Liver (tissue), 3 donors: ENCODE data around the gene RNF144A.

Experiments
- EGR1 ChIP-seq, 2 donors: IDR thresholded peaks; 2 replicates each; pipeline ENCODE4 v1.6.1; 2016 to 2018; ENCODE audit warnings: antibody characterized with exemption in 2 of 2, low read depth in 2 of 2
- FOXA1 ChIP-seq: IDR thresholded peaks from 2 replicates; pipeline ENCODE4 v1.6.1; 2016; ENCODE audit warnings: antibody characterized with exemption
- GABPA ChIP-seq, 2 donors: IDR thresholded peaks in 1 of 2; conservative IDR thresholded peaks in 1 of 2; 2 replicates each; pipeline ENCODE4 v1.6.1; 2016; ENCODE audit warnings: antibody characterized with exemption in 2 of 2, mild to moderate bottlenecking in 1 of 2, moderate library complexity in 1 of 2
- JUND ChIP-seq, 2 donors: IDR thresholded peaks; 2 replicates each; pipeline ENCODE4 v1.6.1; 2016; ENCODE audit warnings: antibody characterized with exemption in 2 of 2
- NR2F2 ChIP-seq: IDR thresholded peaks from 2 replicates; pipeline ENCODE4 v1.6.1; 2016; ENCODE audit warnings: antibody characterized with exemption
- SP1 ChIP-seq: IDR thresholded peaks from 2 replicates; pipeline ENCODE4 v1.6.1; 2018; ENCODE audit warnings: antibody characterized with exemption, mild to moderate bottlenecking
- TAF1 ChIP-seq: conservative IDR thresholded peaks from 2 replicates; pipeline ENCODE4 v1.6.1; 2016; ENCODE audit warnings: antibody characterized with exemption, mild to moderate bottlenecking
- YY1 ChIP-seq: IDR thresholded peaks from 2 replicates; pipeline ENCODE4 v1.6.1; 2016; ENCODE audit warnings: antibody characterized with exemption, mild to moderate bottlenecking
- TF ChIP-seq, protein P1 (sequence below): fragments of 150-350 bp; IDR thresholded peaks from 2 replicates; pipeline ENCODE4 v1.5.1; 2017; ENCODE audit warnings: improper control_type of control experiment, low read depth, low read length; ENCODE audit not compliant: missing input control
- TF ChIP-seq, protein P2 (sequence below): IDR thresholded peaks from 2 replicates; pipeline ENCODE4 v1.6.1; 2016; ENCODE audit warnings: antibody characterized with exemption
- TF ChIP-seq, protein P3 (sequence below): IDR thresholded peaks from 2 replicates; pipeline ENCODE4 v1.6.1; 2016; ENCODE audit warnings: antibody characterized with exemption
- TF ChIP-seq, protein P4 (sequence below): IDR thresholded peaks from 2 replicates; pipeline ENCODE4 v1.6.1; 2016; ENCODE audit warnings: antibody characterized with exemption, mild to moderate bottlenecking
- TF ChIP-seq, protein P5 (sequence below): IDR thresholded peaks from 2 replicates; pipeline ENCODE4 v1.6.1; 2016; ENCODE audit warnings: antibody characterized with exemption
- donor health status: healthy.
- donor health status: healthy.

DNA sequence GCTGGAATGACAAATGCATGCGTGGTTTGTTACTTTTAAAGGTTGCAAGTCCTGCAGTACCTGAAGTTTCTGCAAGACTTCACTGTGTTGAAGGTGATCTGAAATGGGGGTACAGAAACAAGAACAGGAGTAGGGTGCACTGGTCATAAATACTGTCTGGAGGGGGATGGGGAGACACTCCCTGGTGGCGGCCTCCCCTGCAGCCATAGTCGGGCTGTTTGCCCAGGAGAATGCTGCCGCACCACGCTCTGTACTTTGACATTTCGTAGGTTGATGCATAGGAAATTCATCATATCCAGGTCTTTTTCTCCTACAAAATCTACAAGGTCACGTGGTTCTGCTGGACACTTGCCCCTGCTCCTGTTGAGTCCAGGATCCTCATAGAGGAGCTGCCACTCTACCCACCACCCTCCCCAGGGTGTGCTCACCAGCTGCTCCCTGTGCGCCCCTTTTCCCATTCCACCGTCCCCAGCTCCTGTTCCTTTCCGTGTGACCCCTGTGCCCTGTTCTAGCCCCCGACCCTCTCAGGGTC lies 103.8 kb downstream of the RNF144A start:
- no peak for TF ChIP-seq EGR1 (IDR thresholded peaks at IDR 0.05; ENCODE audit: low read depth in 2 of 2)
- TF ChIP-seq, protein P1, sequence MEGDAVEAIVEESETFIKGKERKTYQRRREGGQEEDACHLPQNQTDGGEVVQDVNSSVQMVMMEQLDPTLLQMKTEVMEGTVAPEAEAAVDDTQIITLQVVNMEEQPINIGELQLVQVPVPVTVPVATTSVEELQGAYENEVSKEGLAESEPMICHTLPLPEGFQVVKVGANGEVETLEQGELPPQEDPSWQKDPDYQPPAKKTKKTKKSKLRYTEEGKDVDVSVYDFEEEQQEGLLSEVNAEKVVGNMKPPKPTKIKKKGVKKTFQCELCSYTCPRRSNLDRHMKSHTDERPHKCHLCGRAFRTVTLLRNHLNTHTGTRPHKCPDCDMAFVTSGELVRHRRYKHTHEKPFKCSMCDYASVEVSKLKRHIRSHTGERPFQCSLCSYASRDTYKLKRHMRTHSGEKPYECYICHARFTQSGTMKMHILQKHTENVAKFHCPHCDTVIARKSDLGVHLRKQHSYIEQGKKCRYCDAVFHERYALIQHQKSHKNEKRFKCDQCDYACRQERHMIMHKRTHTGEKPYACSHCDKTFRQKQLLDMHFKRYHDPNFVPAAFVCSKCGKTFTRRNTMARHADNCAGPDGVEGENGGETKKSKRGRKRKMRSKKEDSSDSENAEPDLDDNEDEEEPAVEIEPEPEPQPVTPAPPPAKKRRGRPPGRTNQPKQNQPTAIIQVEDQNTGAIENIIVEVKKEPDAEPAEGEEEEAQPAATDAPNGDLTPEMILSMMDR, result no peak
- no peak for TF ChIP-seq JUND (IDR thresholded peaks at IDR 0.05)
- TF ChIP-seq, protein P2, sequence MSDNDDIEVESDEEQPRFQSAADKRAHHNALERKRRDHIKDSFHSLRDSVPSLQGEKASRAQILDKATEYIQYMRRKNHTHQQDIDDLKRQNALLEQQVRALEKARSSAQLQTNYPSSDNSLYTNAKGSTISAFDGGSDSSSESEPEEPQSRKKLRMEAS, result no peak
- TF ChIP-seq, protein P3, sequence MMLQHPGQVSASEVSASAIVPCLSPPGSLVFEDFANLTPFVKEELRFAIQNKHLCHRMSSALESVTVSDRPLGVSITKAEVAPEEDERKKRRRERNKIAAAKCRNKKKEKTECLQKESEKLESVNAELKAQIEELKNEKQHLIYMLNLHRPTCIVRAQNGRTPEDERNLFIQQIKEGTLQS, result no peak
- no peak for TF ChIP-seq SP1
- TF ChIP-seq, protein P4, sequence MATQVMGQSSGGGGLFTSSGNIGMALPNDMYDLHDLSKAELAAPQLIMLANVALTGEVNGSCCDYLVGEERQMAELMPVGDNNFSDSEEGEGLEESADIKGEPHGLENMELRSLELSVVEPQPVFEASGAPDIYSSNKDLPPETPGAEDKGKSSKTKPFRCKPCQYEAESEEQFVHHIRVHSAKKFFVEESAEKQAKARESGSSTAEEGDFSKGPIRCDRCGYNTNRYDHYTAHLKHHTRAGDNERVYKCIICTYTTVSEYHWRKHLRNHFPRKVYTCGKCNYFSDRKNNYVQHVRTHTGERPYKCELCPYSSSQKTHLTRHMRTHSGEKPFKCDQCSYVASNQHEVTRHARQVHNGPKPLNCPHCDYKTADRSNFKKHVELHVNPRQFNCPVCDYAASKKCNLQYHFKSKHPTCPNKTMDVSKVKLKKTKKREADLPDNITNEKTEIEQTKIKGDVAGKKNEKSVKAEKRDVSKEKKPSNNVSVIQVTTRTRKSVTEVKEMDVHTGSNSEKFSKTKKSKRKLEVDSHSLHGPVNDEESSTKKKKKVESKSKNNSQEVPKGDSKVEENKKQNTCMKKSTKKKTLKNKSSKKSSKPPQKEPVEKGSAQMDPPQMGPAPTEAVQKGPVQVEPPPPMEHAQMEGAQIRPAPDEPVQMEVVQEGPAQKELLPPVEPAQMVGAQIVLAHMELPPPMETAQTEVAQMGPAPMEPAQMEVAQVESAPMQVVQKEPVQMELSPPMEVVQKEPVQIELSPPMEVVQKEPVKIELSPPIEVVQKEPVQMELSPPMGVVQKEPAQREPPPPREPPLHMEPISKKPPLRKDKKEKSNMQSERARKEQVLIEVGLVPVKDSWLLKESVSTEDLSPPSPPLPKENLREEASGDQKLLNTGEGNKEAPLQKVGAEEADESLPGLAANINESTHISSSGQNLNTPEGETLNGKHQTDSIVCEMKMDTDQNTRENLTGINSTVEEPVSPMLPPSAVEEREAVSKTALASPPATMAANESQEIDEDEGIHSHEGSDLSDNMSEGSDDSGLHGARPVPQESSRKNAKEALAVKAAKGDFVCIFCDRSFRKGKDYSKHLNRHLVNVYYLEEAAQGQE, result no peak
- no peak for TF ChIP-seq TAF1
- TF ChIP-seq GABPA (IDR thresholded peaks at IDR 0.05 in 1 of 2, conservative IDR thresholded peaks at IDR 0.05 in 1 of 2), result no peak
- TF ChIP-seq, protein P5, sequence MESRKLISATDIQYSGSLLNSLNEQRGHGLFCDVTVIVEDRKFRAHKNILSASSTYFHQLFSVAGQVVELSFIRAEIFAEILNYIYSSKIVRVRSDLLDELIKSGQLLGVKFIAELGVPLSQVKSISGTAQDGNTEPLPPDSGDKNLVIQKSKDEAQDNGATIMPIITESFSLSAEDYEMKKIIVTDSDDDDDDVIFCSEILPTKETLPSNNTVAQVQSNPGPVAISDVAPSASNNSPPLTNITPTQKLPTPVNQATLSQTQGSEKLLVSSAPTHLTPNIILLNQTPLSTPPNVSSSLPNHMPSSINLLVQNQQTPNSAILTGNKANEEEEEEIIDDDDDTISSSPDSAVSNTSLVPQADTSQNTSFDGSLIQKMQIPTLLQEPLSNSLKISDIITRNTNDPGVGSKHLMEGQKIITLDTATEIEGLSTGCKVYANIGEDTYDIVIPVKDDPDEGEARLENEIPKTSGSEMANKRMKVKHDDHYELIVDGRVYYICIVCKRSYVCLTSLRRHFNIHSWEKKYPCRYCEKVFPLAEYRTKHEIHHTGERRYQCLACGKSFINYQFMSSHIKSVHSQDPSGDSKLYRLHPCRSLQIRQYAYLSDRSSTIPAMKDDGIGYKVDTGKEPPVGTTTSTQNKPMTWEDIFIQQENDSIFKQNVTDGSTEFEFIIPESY, result no peak
- no peak for TF ChIP-seq YY1
- TF ChIP-seq NR2F2, result no peak
- no peak for TF ChIP-seq FOXA1
